HEK293 (cell line): ENCODE data around the gene OSBP2.

ENCODE experiments used
- CTCF ChIP-seq: fragments of 450-650 bp; formaldehyde crosslinking; IDR thresholded peaks from 2 replicates; pipeline ENCODE4 v1.5.1; 2016; ENCODE audit warnings: missing biosample characterization, missing genetic modification characterization
- KLF10 ChIP-seq: fragments of 450-650 bp; IDR thresholded peaks from 2 replicates; pipeline ENCODE4 v1.5.1; 2018; ENCODE audit warnings: missing biosample characterization, mild to moderate bottlenecking, missing genetic modification characterization
- PBX3 ChIP-seq: sonication (generic); formaldehyde crosslinking; IDR thresholded peaks from 2 replicates; pipeline ENCODE4 v1.8.1; 2022; ENCODE audit warnings: mild to moderate bottlenecking, moderate library complexity, missing genetic modification reagents
- PRDM10 ChIP-seq: fragments of 450-650 bp; formaldehyde crosslinking; IDR thresholded peaks from 2 replicates; pipeline ENCODE4 v1.5.1; 2016; ENCODE audit warnings: missing biosample characterization, missing genetic modification characterization
- PRDM6 ChIP-seq: fragments of 450-650 bp; formaldehyde crosslinking; IDR thresholded peaks from 2 replicates; pipeline ENCODE4 v1.5.1; 2017; ENCODE audit warnings: missing biosample characterization, missing genetic modification characterization
- REPIN1 ChIP-seq: fragments of 450-650 bp; formaldehyde crosslinking; IDR thresholded peaks from 2 replicates; pipeline ENCODE4 v1.5.1; 2017; ENCODE audit warnings: missing biosample characterization, missing genetic modification characterization, low read depth
- SCRT2 ChIP-seq: fragments of 450-650 bp; formaldehyde crosslinking; IDR thresholded peaks from 2 replicates; pipeline ENCODE4 v1.5.1; 2016; ENCODE audit warnings: missing biosample characterization, missing genetic modification characterization
- ZBTB1 ChIP-seq: fragments of 450-650 bp; formaldehyde crosslinking; IDR thresholded peaks from 2 replicates; pipeline ENCODE4 v1.5.1; 2016; ENCODE audit warnings: missing biosample characterization, missing genetic modification characterization
- ZNF114 ChIP-seq: fragments of 450-650 bp; formaldehyde crosslinking; IDR thresholded peaks from 2 replicates; pipeline ENCODE4 v1.5.0; 2017; ENCODE audit warnings: missing biosample characterization, missing genetic modification characterization
- ZNF239 ChIP-seq: fragments of 450-650 bp; formaldehyde crosslinking; IDR thresholded peaks from 2 replicates; pipeline ENCODE4 v1.5.1; 2016; ENCODE audit warnings: missing biosample characterization, missing genetic modification characterization
- ZNF280D ChIP-seq: fragments of 450-650 bp; formaldehyde crosslinking; IDR thresholded peaks from 2 replicates; pipeline ENCODE4 v1.5.1; 2016; ENCODE audit warnings: missing biosample characterization, missing genetic modification characterization
- ZNF660 ChIP-seq: fragments of 450-650 bp; IDR thresholded peaks from 2 replicates; pipeline ENCODE4 v1.5.1; 2018; ENCODE audit warnings: missing biosample characterization, mild to moderate bottlenecking, missing genetic modification characterization
- ZNF777 ChIP-seq: fragments of 450-650 bp; formaldehyde crosslinking; IDR thresholded peaks from 2 replicates; pipeline ENCODE4 v1.5.1; 2017; ENCODE audit warnings: missing biosample characterization, missing genetic modification characterization, borderline replicate concordance

GRCh38 chr22:30923168-30923900 lies 228.7 kb downstream of the OSBP2 start:
- TF ChIP-seq CTCF: no peak
- TF ChIP-seq PBX3: no peak
- TF ChIP-seq ZBTB1 (tag by site-specific recombination): no peak
- no peak for TF ChIP-seq REPIN1 (tag by site-specific recombination)
- no peak for TF ChIP-seq ZNF114
- TF ChIP-seq KLF10: no peak
- TF ChIP-seq PRDM6 (tag by site-specific recombination): no peak
- TF ChIP-seq ZNF280D (tag by site-specific recombination): no peak
- TF ChIP-seq SCRT2 (tag by site-specific recombination): no peak
- no peak for TF ChIP-seq PRDM10 (tag by site-specific recombination)
- no peak for TF ChIP-seq ZNF777 (tag by site-specific recombination)
- no peak for TF ChIP-seq ZNF239
- TF ChIP-seq ZNF660 (tag by site-specific recombination): no peak
